ENCODE results near the gene ABHD17C.
"Not testable (repeated sequence)": the region's sequence is repeated elsewhere in the genome, so short reads cannot be mapped to it uniquely, and the experiment has no call there.

Gene ABHD17C

GRCh38 chr15:80758130-80758745 lies 63.1 kb downstream of the ABHD17C start:
- no peak for TF ChIP-seq EZH2phosphoT487 (IDR thresholded peaks at IDR 0.05; ENCODE audit: borderline replicate concordance)
- TF ChIP-seq CTCF (conservative IDR thresholded peaks at IDR 0.05; ENCODE audit: low read length) = no peak
- Histone ChIP-seq H3K4me2 (ENCODE audit: low read depth, low read length, poor library complexity, severe bottlenecking) (no peak overlapping the region), H3K9me2 (replicated peaks; ENCODE audit: low read depth, low read length) (no peaks in the 10 kb centered on the region), H3K9ac (ENCODE audit: low read depth, low read length, poor library complexity, severe bottlenecking) (no peak overlapping the region), H3K36me3 (ENCODE audit: insufficient read depth, low read length) (no peaks in the 10 kb centered on the region), H3K79me2 (ENCODE audit: insufficient read depth, low read length) (no peaks in the 10 kb centered on the region), H3F3A (ENCODE audit: low read depth) (no peaks in the 10 kb centered on the region), H4K20me1 (ENCODE audit: insufficient read depth, low read length, poor library complexity, severe bottlenecking) (no peaks in the 10 kb centered on the region), H3K27me3 (ENCODE audit: insufficient read depth, low read length, poor library complexity, severe bottlenecking) (no peaks in the 10 kb centered on the region), H3K9me3 (ENCODE audit: insufficient read depth, low read depth, low read length) (no peaks in the 10 kb centered on the region), H3K4me1 (ENCODE audit: insufficient read depth, low read length, poor library complexity, severe bottlenecking) (no peaks in the 10 kb centered on the region), H2AFZ (ENCODE audit: low read length) (no peak overlapping the region), H3K4me3 (ENCODE audit: low read length, poor library complexity, severe bottlenecking) (no peak overlapping the region)

- no peaks in the 10 kb centered on the region for H4K20me1 ChIP-seq (ENCODE audit: insufficient read depth, low read length, poor library complexity, severe bottlenecking)
- H3K27me3 ChIP-seq (ENCODE audit: insufficient read depth, low read length, poor library complexity, severe bottlenecking) = no peaks in the 10 kb centered on the region
- no peaks in the 10 kb centered on the region for H3K9me2 ChIP-seq (replicated peaks; ENCODE audit: low read depth, low read length)
- no peaks in the 10 kb centered on the region for H3K36me3 ChIP-seq (ENCODE audit: insufficient read depth, low read length)
- no peak overlapping the region for H3K4me2 ChIP-seq (ENCODE audit: low read depth, low read length, poor library complexity, severe bottlenecking)
- H3K9ac ChIP-seq (ENCODE audit: low read depth, low read length, poor library complexity, severe bottlenecking) = no peak overlapping the region
- no peaks in the 10 kb centered on the region for H3K9me3 ChIP-seq (ENCODE audit: insufficient read depth, low read depth, low read length)
- H2AFZ ChIP-seq (ENCODE audit: low read length) = no peak overlapping the region
- no peak overlapping the region for H3K4me3 ChIP-seq (ENCODE audit: low read length, poor library complexity, severe bottlenecking)
- H3K79me2 ChIP-seq (ENCODE audit: insufficient read depth, low read length) = no peaks in the 10 kb centered on the region
- TF ChIP-seq EZH2phosphoT487 (IDR thresholded peaks at IDR 0.05; ENCODE audit: borderline replicate concordance) (no peak), CTCF (conservative IDR thresholded peaks at IDR 0.05; ENCODE audit: low read length) (no peak)
- H3F3A ChIP-seq (ENCODE audit: low read depth) = no peaks in the 10 kb centered on the region
- no peaks in the 10 kb centered on the region for H3K4me1 ChIP-seq (ENCODE audit: insufficient read depth, low read length, poor library complexity, severe bottlenecking)
These were observed 65.8 kb downstream of the ABHD17C start for GRCh38 chr15:80760960-80761359.

- H3K36me3 ChIP-seq (ENCODE audit: insufficient read depth, low read length) = no peaks in the 10 kb centered on the region
- no peaks in the 10 kb centered on the region for H3K9me2 ChIP-seq (replicated peaks; ENCODE audit: low read depth, low read length)
- TF ChIP-seq CTCF (conservative IDR thresholded peaks at IDR 0.05; ENCODE audit: low read length) (no peak), EZH2phosphoT487 (IDR thresholded peaks at IDR 0.05; ENCODE audit: borderline replicate concordance) (no peak)
- no peak overlapping the region for H2AFZ ChIP-seq (ENCODE audit: low read length)
- H3K9me3 ChIP-seq (ENCODE audit: insufficient read depth, low read depth, low read length) = no peaks in the 10 kb centered on the region
- no peak overlapping the region for H3K4me3 ChIP-seq (ENCODE audit: low read length, poor library complexity, severe bottlenecking)
- H3K4me2 ChIP-seq (ENCODE audit: low read depth, low read length, poor library complexity, severe bottlenecking) = no peak overlapping the region
- H3K4me1 ChIP-seq (ENCODE audit: insufficient read depth, low read length, poor library complexity, severe bottlenecking) = no peaks in the 10 kb centered on the region
- H3K27me3 ChIP-seq (ENCODE audit: insufficient read depth, low read length, poor library complexity, severe bottlenecking) = no peaks in the 10 kb centered on the region
- H3F3A ChIP-seq (ENCODE audit: low read depth) = no peaks in the 10 kb centered on the region
- no peaks in the 10 kb centered on the region for H3K79me2 ChIP-seq (ENCODE audit: insufficient read depth, low read length)
- no peaks in the 10 kb centered on the region for H4K20me1 ChIP-seq (ENCODE audit: insufficient read depth, low read length, poor library complexity, severe bottlenecking)
- no peak overlapping the region for H3K9ac ChIP-seq (ENCODE audit: low read depth, low read length, poor library complexity, severe bottlenecking)
These were observed 66.6 kb downstream of the ABHD17C start for GRCh38 chr15:80761754-80762153.

- not testable (repeated sequence) for H3K9me2 ChIP-seq (replicated peaks; ENCODE audit: low read depth, low read length); H3K9ac ChIP-seq (ENCODE audit: low read depth, low read length, poor library complexity, severe bottlenecking); H3K27me3 ChIP-seq (ENCODE audit: insufficient read depth, low read length, poor library complexity, severe bottlenecking); H3K4me1 ChIP-seq (ENCODE audit: insufficient read depth, low read length, poor library complexity, severe bottlenecking); H4K20me1 ChIP-seq (ENCODE audit: insufficient read depth, low read length, poor library complexity, severe bottlenecking); H3F3A ChIP-seq (ENCODE audit: low read depth); H3K9me3 ChIP-seq (ENCODE audit: insufficient read depth, low read depth, low read length); H2AFZ ChIP-seq (ENCODE audit: low read length); H3K36me3 ChIP-seq (ENCODE audit: insufficient read depth, low read length); H3K4me2 ChIP-seq (ENCODE audit: low read depth, low read length, poor library complexity, severe bottlenecking); H3K4me3 ChIP-seq (ENCODE audit: low read length, poor library complexity, severe bottlenecking); H3K79me2 ChIP-seq (ENCODE audit: insufficient read depth, low read length)
These were observed 68.1 kb downstream of the ABHD17C start for GRCh38 chr15:80763235-80763634.
